ENCODE data around the gene GPR35. TPM values are rescaled to one million over a fixed set of nuclear protein-coding genes. Genes with fewer than 3 reads are reported as not detected.

The GPR35 gene
- total RNA-seq, 1 experiment from 2014 or later, result 4.2 TPM

DNA sequence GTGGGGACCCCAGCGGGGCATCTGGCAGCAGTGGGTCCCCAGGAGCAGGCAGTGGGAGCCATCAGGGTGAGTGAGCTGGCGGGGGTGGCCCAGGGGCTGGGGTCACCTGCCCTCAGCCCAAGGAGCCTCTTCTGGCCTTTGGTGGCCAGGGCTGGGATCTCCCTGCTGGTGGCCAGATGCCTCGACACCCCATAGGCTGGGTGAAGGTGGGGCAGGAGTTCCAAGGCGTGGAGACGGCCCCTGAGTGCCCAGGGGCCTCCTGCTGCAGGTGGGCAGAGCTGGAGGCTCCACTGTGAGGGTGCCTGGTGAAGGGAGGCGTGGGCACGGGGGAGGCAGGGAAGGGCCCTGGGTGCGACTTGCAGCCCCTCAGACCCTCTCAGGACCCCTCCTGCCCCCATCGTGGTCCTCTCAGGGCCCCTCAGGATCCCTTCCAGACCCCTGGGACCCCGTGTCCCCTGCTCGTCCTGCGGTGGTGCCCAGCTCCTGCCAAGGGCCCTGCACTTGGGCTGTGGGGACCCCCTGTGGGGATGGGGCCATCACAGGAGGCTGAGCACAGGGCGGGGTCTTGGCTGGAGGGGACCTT lies 5.0 kb upstream of the GPR35 start (continued):
- TF ChIP-seq, protein P1, sequence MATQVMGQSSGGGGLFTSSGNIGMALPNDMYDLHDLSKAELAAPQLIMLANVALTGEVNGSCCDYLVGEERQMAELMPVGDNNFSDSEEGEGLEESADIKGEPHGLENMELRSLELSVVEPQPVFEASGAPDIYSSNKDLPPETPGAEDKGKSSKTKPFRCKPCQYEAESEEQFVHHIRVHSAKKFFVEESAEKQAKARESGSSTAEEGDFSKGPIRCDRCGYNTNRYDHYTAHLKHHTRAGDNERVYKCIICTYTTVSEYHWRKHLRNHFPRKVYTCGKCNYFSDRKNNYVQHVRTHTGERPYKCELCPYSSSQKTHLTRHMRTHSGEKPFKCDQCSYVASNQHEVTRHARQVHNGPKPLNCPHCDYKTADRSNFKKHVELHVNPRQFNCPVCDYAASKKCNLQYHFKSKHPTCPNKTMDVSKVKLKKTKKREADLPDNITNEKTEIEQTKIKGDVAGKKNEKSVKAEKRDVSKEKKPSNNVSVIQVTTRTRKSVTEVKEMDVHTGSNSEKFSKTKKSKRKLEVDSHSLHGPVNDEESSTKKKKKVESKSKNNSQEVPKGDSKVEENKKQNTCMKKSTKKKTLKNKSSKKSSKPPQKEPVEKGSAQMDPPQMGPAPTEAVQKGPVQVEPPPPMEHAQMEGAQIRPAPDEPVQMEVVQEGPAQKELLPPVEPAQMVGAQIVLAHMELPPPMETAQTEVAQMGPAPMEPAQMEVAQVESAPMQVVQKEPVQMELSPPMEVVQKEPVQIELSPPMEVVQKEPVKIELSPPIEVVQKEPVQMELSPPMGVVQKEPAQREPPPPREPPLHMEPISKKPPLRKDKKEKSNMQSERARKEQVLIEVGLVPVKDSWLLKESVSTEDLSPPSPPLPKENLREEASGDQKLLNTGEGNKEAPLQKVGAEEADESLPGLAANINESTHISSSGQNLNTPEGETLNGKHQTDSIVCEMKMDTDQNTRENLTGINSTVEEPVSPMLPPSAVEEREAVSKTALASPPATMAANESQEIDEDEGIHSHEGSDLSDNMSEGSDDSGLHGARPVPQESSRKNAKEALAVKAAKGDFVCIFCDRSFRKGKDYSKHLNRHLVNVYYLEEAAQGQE (IDR thresholded peaks at IDR 0.05; ENCODE audit: low read depth), result no peak
- TF ChIP-seq YY1 (IDR thresholded peaks at IDR 0.05; ENCODE audit: extremely low read depth, insufficient replicate concordance, low read depth, low read length) (no peak), RAD21 (IDR thresholded peaks at IDR 0.05; ENCODE audit: low read depth) (no peak)

DNA sequence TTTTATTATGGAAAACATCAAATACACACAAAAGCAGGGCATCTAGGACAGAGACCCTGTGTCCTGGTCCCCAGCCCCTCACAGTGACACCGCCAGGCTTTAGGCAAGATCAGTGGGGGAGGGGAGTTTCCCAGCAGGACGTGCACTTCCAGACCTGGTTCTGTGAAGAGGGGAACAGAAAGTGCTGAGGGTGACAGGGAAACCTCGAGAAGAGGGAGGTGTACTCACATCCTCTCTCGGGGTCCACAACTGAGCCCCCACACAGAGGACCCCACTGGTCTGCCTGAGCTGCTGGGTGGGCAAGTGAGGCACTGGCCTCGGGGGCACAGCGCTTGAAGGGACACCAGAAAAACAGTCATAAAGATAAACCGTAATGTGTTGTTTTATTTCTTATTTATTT lies 4.4 kb upstream of the GPR35 start:
- Histone ChIP-seq H3K9me3 (ENCODE audit: control insufficient read depth in 1 of 2, insufficient read depth in 1 of 2, low read depth in 1 of 2, low read length in 2 of 2) (peaks cover 0 to 11% of the 10 kb centered on the region in 2 experiments; a peak in 2 of 4 replicates), H2AFZ (ENCODE audit: low read depth, low read length, poor library complexity, severe bottlenecking) (no peak overlapping the region), H3K27ac (ENCODE audit: low read depth, low read length) (no peak overlapping the region), H3K9me2 (ENCODE audit: insufficient read depth) (no peaks in the 10 kb centered on the region), H3K27me3 (ENCODE audit: insufficient read depth, low read length) (no peaks in the 10 kb centered on the region), H3K79me2 (ENCODE audit: insufficient read depth, low read length) (no peaks in the 10 kb centered on the region), H3K36me3 (ENCODE audit: control insufficient read depth in 1 of 2, insufficient read depth in 2 of 2, low read length in 2 of 2) (no peaks in the 10 kb centered on the region), H3K4me1 (ENCODE audit: control insufficient read depth in 1 of 2, insufficient read depth in 2 of 2, low read length in 2 of 2) (no peaks in the 10 kb centered on the region), H3K9ac (ENCODE audit: low read length) (no peak overlapping the region), H3K4me3 (replicated peaks in 1 of 2; ENCODE audit: low read depth in 1 of 2, low read length in 2 of 2) (no peak overlapping the region), H3K4me2 (ENCODE audit: low read length) (no peak overlapping the region), H4K20me1 (ENCODE audit: insufficient read depth) (no peaks in the 10 kb centered on the region)
- ChIA-PET CTCF (no interaction called here), RAD21 (ENCODE audit: low non-redundant PET in 1 of 2, low total read pairs in 2 of 2, uncharacterized antibody in 2 of 2, unreplicated experiment in 2 of 2) (no interaction called here), POLR2A (no interaction called here)
- ATAC-seq, result no peak
- TF ChIP-seq EZH2 (IDR thresholded peaks at IDR 0.05) (no peak), CBX3 (IDR thresholded peaks at IDR 0.05; ENCODE audit: low read depth) (no peak), ZFX (IDR thresholded peaks at IDR 0.05) (no peak), CEBPB (IDR thresholded peaks at IDR 0.05; ENCODE audit: low read depth) (no peak), EGR1 (IDR thresholded peaks at IDR 0.05; ENCODE audit: low read depth) (no peak), EZH2phosphoT487 (IDR thresholded peaks at IDR 0.05; ENCODE audit: borderline replicate concordance) (no peak), POLR2A (IDR thresholded peaks at IDR 0.05; ENCODE audit: borderline replicate concordance, extremely low read depth, insufficient read depth, insufficient read length) (no peak), TCF7L2 (IDR thresholded peaks at IDR 0.05; ENCODE audit: borderline replicate concordance, extremely low read depth, insufficient read depth, insufficient read length) (no peak), ZNF274 (IDR thresholded peaks at IDR 0.05; ENCODE audit: low read depth, low read length) (no peak), YY1 (IDR thresholded peaks at IDR 0.05; ENCODE audit: extremely low read depth, insufficient replicate concordance, low read depth, low read length) (no peak), RAD21 (IDR thresholded peaks at IDR 0.05; ENCODE audit: low read depth) (no peak), SRF (IDR thresholded peaks at IDR 0.05; ENCODE audit: low read depth) (no peak)
- TF ChIP-seq, protein P1 (IDR thresholded peaks at IDR 0.05; ENCODE audit: low read depth), result no peak
- DNase-seq (ENCODE audit: low read depth, low spot score), result no peak
- intact Hi-C loops (cut with micrococcal nuclease), result no loop called here
- no TSS peak for BruUV-seq (replicated peaks)

Data from HCT116 (cell line).